ENCODE results near the gene ERLEC1.
A peak's percentile ranks its signal among the peaks of the same experiment; 100 is the strongest.
"Not testable (repeated sequence)": the region's sequence is repeated elsewhere in the genome, so short reads cannot be mapped to it uniquely, and the experiment has no call there.

ERLEC1 gene

DNA sequence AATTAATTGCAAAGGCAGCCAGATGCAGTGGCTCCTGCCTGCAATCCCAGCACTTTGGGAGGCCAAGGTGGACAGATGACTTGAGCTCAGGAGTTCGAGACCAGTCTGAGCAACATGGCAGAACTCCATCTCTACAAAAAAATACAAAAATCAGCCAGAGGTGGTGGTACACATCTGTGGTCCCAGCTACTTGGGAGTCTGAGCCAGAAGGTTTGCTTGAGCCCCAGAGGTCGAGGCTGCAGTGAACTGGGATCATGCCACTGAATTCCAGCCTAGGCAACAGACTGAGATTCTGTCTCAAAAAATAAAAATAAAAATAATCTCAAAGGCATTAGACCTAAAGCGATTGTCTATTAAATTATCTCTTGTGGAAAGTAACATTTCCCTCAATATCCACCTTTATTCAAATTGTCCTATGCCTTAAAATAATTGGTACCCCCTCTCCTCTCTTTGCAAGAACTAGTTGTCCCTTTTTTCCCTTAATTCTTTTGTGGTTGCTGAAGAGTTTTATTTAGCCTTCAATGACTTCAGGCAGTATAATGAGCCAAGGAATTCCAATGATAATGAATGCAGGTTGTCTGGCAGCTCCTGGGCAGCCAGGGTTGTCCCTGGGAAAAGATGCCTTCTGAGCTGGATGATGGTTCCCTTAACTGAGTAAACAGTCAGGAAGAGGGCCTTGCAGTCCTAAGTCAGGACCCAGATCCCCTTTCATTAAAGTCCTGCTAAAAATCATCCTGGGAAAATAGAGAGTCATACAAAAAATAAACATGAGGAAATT is 40.7 kb downstream of the ERLEC1 start:
- no peaks in the 10 kb centered on the region for H3K27me3 ChIP-seq
- no peak overlapping the region for H3K4me3 ChIP-seq
- no peak overlapping the region for H3K27ac ChIP-seq
- no peaks in the 10 kb centered on the region for H3K4me1 ChIP-seq
- H4K20me1 ChIP-seq, result no peaks in the 10 kb centered on the region
- no peak overlapping the region for H3K4me2 ChIP-seq
- TF ChIP-seq Cebpa-rat (IDR thresholded peaks at IDR 0.05), result no peak
- peaks cover 12% of the 10 kb centered on the region for H3K36me3 ChIP-seq
- H3K9ac ChIP-seq, result no peak overlapping the region
- no peaks in the 10 kb centered on the region for H3K9me3 ChIP-seq

DNA sequence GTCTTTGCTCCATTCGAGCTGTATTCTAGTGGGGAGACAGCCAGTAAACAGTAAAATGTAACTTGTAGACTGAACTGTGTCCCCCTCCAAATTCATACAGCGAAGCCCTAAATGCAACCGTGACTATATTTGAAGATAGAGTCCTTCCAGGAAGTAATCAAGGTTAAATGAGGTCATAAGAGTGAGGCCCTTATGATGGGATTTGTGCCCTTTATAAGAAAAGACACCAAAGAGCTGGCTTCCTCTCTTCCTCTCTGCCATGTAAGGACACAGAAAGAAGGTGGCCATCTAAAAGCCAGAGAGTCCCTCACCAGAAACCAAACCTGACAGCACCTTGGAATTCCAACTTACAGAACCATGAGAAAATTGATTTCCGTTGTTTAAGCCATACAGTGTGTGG is 41.5 kb downstream of the ERLEC1 start:
- no peaks in the 10 kb centered on the region for H3K4me1 ChIP-seq
- no peak overlapping the region for H3K27ac ChIP-seq
- H3K4me2 ChIP-seq, result no peak overlapping the region
- H3K36me3 ChIP-seq, result peaks cover 9% of the 10 kb centered on the region
- no peaks in the 10 kb centered on the region for H3K27me3 ChIP-seq
- no peak for TF ChIP-seq Cebpa-rat (IDR thresholded peaks at IDR 0.05)
- H3K4me3 ChIP-seq, result no peak overlapping the region
- H3K9ac ChIP-seq, result no peak overlapping the region
- no peaks in the 10 kb centered on the region for H3K9me3 ChIP-seq
- no peaks in the 10 kb centered on the region for H4K20me1 ChIP-seq

DNA sequence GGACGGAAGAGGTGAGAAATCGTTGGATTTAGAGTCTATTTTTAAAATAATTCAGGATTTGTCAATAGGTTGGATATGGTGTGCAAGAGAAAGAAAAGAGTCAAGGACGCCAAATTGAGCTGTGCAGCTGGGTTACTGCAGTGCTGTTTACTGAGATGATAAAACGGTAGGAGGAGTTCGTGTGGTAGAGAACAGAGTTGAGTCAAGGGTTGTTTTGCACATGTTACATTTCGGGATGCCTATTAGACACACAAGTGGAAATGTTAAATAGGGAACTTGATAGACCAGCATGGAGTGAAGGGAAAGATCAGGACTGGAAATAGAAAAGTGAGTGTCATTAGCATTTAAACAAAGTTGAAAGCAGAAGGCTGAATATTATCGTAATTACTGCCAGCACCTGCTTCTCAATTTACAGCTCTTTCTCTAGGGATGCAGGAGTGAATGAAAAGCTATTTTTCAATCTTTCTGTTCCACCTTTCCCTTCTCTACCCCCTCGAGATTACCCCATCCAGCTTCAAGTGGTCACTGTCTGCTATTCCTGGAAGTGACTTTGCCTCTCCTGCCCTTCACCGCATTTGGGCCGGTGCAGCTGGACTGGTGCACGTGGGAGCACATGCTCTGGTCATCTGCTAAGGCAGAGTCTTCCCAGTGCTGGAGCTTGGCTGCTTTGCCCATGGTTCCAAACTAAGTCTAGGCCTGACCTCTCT is 42.6 kb downstream of the ERLEC1 start:
- H3K4me1 ChIP-seq, result no peaks in the 10 kb centered on the region
- peaks cover 9% of the 10 kb centered on the region for H3K36me3 ChIP-seq
- H3K9ac ChIP-seq, result no peak overlapping the region
- no peak overlapping the region for H3K27ac ChIP-seq
- H3K4me2 ChIP-seq, result no peak overlapping the region
- H4K20me1 ChIP-seq, result no peaks in the 10 kb centered on the region
- H3K4me3 ChIP-seq, result no peak overlapping the region
- no peak for TF ChIP-seq Cebpa-rat (IDR thresholded peaks at IDR 0.05)
- no peaks in the 10 kb centered on the region for H3K27me3 ChIP-seq
- no peaks in the 10 kb centered on the region for H3K9me3 ChIP-seq

DNA sequence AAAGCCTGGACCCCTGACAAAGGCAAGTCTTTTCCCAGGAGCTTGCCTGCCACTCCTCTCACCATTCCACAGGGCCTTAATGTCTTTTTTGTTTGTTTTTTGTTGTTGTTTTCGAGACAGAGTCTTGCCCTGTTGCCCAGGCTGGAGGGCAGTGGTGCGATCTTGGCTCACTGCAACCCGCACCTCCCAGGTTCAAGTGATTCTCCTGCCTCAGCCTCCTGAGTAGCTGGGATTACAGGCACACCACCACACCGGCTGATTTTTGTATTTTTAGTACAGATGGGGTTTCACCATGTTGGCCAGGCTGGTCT is 43.1 kb downstream of the ERLEC1 start:
- H3K9ac ChIP-seq, H3K4me3 ChIP-seq, H3K4me1 ChIP-seq: not testable (repeated sequence)

DNA sequence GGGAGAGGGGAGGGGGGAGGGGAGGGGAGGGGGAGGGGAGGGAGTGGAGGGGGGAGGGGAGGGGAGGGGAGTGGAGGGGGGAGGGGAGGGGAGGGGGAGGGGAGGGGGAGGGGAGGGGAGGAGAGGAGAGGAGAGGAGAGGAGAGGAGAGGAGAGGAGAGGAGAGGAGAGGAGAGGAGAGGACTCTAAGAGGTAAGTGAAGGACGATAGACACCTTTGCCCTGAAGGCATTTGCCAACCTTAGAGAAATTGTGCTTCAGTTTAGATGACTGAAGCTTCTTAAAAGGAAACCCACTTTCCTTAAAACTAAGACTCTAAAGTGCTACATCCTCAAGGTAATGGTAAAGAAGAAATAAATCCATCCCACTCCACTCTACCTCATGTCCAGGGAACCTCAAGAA is 53.7 kb downstream of the ERLEC1 start:
- H3K9ac ChIP-seq, result no peak overlapping the region
- no peaks in the 10 kb centered on the region for H4K20me1 ChIP-seq
- no peak overlapping the region for H3K4me3 ChIP-seq
- no peak for TF ChIP-seq Cebpa-rat (IDR thresholded peaks at IDR 0.05)
- H3K36me3 ChIP-seq, result peaks cover 6% of the 10 kb centered on the region; the same call in 1 of the 2 replicates
- H3K4me1 ChIP-seq, result peaks cover 8% of the 10 kb centered on the region
- no peak overlapping the region for H3K27ac ChIP-seq
- no peak overlapping the region for H3K4me2 ChIP-seq
- peaks cover 11% of the 10 kb centered on the region for H3K9me3 ChIP-seq
- H3K27me3 ChIP-seq, result no peaks in the 10 kb centered on the region

More for the DNA sequence above, 43.1 kb downstream of the ERLEC1 start:
- not testable (repeated sequence) for H4K20me1 ChIP-seq, H3K36me3 ChIP-seq, H3K27ac ChIP-seq, H3K27me3 ChIP-seq, H3K9me3 ChIP-seq, H3K4me2 ChIP-seq

DNA sequence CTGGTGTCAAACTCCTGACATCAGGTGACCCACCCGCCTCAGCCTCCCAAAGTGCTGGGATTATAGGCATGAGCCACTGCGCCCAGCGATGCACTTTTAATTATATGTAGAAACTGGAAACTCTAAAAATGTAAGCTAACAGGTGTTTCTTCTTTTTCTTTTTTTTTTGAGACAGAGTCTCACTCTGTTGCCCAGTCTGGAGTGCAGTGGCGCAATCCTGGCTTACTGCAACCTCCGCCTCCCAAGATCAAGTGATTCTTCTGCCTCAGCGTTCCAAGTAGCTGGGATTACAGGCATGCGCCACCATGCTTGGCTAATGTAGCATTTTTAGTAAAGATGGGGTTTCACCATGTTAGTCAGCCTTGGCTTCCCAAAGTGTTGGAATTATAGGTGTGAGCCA is 54.8 kb downstream of the ERLEC1 start:
- H3K27me3 ChIP-seq, H3K27ac ChIP-seq, H4K20me1 ChIP-seq, H3K4me2 ChIP-seq, H3K4me1 ChIP-seq, H3K9ac ChIP-seq, H3K36me3 ChIP-seq, H3K4me3 ChIP-seq: not testable (repeated sequence)
- peaks cover 11% of the 10 kb centered on the region for H3K9me3 ChIP-seq

DNA sequence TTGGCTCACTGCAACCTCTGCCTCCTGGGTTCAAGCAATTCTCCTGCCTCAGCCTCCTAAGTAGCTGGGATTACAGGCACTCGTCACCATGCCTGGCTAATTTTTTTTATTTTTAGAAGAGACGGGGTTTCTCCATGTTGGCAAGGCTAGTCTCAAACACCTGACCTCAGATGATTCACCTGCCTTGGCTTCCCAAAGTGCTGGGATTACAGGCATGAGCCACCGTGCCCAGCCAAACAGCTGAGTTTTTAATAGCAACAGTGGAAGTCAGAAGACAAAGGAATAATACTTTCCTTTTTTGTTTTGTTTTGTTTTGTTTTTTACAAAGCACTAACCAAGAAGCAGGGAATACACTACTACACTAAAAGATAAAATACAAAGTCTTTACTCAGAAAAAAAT is 56.0 kb downstream of the ERLEC1 start:
- H3K9ac ChIP-seq, result no peak overlapping the region
- TF ChIP-seq Cebpa-rat (IDR thresholded peaks at IDR 0.05), result no peak

DNA sequence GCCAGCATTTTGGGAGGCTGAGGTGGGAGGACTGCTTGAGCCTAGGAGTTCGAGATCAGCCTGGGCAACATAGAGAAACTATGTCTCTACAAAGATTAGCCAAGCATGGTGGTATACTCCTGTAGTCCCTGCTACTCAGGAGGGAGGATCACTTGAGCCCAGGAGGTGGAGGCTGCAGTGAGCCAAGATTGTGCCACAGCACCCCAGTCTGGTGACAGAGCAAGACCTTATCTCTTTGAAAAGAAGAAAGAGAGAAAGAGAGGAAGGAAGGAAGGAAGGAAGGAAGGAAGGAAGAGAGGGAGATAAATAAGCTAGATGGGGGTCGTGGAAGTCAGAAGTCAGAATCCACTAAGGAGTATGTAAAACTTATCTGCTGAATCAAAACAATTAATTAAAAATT is 56.8 kb downstream of the ERLEC1 start:
- Histone ChIP-seq H3K27me3 (no peaks in the 10 kb centered on the region), H3K36me3 (peaks cover 9% of the 10 kb centered on the region; the same call in 1 of the 2 replicates), H4K20me1 (no peaks in the 10 kb centered on the region), H3K4me2 (peak overlapping the region; percentile 24), H3K27ac (no peak overlapping the region), H3K4me1 (peaks cover 8% of the 10 kb centered on the region), H3K9ac (no peak overlapping the region), H3K4me3 (no peak overlapping the region), H3K9me3 (peaks cover 11% of the 10 kb centered on the region)
- TF ChIP-seq Cebpa-rat (IDR thresholded peaks at IDR 0.05), result no peak

More for the DNA sequence above, 56.0 kb downstream of the ERLEC1 start:
- Histone ChIP-seq H3K4me2 (no peak overlapping the region), H3K4me1 (peaks cover 8% of the 10 kb centered on the region), H3K27me3 (no peaks in the 10 kb centered on the region), H3K4me3 (no peak overlapping the region), H3K27ac (no peak overlapping the region), H4K20me1 (no peaks in the 10 kb centered on the region), H3K9me3 (peaks cover 11% of the 10 kb centered on the region), H3K36me3 (peaks cover 8% of the 10 kb centered on the region; the same call in 1 of the 2 replicates)

DNA sequence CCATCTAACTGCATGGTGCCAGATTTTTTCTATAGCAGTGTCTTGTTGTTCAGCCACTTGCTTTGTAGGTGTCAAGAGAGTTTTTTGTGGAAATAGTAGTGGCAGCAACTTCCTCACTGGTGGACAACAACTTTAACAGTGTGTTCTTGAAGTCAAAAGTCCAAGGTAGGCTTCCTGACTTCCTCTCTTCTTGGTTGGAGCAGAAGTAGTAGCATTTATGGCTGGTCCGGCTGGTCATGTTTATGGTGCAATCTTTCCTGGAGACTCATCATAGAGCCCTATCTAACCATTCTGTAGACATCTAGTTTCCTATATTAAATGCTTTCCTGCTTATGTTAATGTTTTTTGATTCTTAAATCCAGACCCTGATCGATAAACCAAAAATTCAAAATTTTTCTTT is 61.2 kb downstream of the ERLEC1 start:
- no peak overlapping the region for H3K9ac ChIP-seq
- H3K4me3 ChIP-seq, result no peak overlapping the region
- H3K4me1 ChIP-seq, result peaks cover 8% of the 10 kb centered on the region
- H4K20me1 ChIP-seq, result no peaks in the 10 kb centered on the region
- no peaks in the 10 kb centered on the region for H3K9me3 ChIP-seq
- H3K27ac ChIP-seq, result no peak overlapping the region
- H3K36me3 ChIP-seq, result peaks cover 10% of the 10 kb centered on the region; the same call in 1 of the 2 replicates
- no peak for TF ChIP-seq Cebpa-rat (IDR thresholded peaks at IDR 0.05)
- no peaks in the 10 kb centered on the region for H3K27me3 ChIP-seq
- no peak overlapping the region for H3K4me2 ChIP-seq

DNA sequence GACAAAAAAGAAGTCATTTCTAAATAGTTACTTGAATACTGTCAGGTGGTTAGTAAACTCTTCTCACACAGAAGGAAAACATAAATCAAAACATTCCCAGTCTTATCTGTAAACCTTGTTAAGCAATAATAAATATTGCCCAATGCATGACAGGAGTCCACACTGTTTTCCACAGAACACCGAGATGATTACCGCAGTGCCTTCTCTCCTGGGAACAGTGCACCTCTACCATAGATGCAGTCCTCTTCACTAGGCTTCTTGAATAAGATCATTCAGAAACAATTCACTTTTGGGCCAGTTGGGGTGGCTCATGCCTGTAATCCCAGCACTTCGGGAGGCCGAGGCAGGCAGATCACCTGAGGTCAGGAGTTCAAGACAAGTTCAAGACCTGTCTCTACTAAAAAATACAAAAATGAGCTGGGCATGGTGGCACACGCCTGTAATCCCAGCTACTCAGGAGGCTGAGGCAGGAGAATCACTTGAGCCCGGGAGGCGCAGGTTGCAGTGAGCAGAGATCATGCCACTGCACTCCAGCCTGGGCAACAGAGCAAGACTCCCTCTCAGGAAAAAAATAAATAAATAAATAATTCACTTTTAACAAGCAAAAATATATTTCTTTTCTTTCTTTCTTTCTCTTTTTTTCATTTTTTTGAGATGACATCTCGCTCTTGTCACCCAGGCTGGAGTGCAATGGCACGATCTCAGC is 64.4 kb downstream of the ERLEC1 start:
- not testable (repeated sequence) for H3K27me3 ChIP-seq

More for the DNA sequence above, 64.4 kb downstream of the ERLEC1 start:
- not testable (repeated sequence) for H3K4me1 ChIP-seq, H3K9me3 ChIP-seq, H3K27ac ChIP-seq, H3K9ac ChIP-seq, H3K4me3 ChIP-seq, H4K20me1 ChIP-seq, H3K4me2 ChIP-seq
- peaks cover 34% of the 10 kb centered on the region for H3K36me3 ChIP-seq
